ENCODE measurements around the gene ZDHHC1.

Gene ZDHHC1

DNA sequence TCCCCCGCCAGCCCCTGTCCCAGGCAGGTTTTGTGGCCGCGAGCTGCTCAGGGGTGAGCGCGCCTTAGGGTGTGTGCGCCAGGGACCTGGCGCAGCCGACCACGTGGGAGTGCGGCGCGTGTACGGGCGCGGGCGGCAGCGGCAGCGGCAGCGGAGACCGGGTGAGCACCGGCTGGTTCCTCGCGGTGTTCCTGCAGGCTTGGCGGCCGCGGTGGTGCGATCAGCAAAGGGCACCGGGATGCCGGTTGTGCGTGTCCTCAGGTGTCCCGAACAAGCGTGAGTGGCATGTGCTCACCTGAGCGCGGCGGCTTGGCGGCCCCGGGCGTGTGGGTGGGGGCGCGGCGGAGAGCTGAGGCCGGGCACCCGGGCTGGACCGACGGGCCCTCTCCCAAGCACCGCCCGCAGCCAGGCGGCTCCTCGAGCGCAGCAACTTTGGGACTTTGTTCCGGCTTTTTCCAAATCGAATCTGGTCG, 14.3 kb upstream of the ZDHHC1 start:
- TF ChIP-seq ZNF274 (IDR thresholded peaks at IDR 0.05; ENCODE audit: low read depth, low read length), result no peak
- no peak overlapping the region for H3K4me3 ChIP-seq (ENCODE audit: low read length)

DNA sequence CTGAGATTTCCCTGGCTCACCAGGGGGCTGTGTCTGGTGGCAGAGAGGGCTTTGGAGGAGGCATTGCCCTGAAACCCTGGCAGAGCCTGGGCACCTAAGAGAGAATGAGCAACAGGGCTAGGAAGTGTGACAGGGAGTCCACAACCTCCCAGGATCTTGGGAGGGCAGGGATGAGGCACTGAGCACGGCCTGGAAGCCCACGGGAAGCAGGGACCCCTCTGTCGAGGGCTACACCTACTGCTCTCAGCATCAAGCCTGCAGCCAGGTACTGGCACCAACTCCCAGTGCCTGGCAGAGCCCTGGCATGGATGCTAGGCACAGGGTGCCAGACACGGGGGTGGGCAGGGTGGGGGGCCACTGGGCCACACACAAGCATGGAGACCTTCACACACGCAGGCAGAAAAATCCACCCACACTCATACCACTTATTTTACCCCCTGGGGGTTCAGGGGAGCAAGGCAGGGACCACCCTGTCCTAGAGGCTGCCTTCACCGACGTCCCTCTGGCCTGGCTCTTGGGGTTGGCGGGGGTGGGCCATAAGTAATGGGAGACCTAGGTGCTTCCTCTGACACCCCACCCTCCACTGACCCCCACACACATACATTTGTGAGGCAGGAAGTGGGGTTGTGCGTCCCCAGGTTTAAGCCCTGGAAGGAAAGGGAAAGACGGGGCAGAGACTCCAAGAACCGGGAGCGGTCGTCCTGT, 13.7 kb upstream of the ZDHHC1 start:
- no peak overlapping the region for H3K4me3 ChIP-seq (ENCODE audit: low read length)
- TF ChIP-seq ZNF274 (IDR thresholded peaks at IDR 0.05; ENCODE audit: low read depth, low read length), result no peak

DNA sequence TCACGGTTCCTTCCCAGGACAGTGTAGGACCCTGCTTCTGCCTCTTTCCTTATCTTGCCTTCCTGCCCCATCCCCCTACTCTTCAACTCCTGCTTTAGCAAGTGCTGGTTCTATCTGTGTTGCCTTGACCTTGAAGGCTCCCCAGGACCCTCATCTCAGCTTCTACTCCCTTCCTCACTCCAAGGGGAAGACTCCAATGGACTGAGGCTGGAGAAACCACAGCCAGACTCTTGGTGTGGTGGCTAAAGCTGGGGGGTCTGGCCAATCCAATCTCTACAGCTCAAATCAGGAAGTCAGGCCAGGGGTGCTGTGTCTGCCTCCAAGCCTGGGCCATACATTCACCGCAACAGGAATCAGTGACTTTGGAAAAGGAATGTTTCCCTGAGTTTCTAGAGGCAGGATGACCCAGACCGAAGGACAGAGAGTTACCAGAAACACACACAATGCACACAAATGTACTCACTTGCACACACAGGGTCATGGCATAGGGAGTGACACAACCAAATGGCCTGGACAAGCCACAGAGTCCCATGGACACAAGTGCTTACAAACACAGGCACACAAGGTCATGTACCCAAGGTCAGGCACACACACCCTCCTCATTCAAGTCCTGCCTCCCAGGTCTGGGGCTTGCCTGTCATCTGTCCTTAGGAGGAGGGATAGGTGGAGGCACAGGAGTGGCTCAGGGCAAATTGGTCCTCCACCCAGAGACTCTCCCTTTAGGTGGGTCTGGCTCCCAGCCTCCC, 12.9 kb upstream of the ZDHHC1 start:
- no peak overlapping the region for H3K4me3 ChIP-seq (ENCODE audit: low read length)
- TF ChIP-seq ZNF274 (IDR thresholded peaks at IDR 0.05; ENCODE audit: low read depth, low read length), result no peak

DNA sequence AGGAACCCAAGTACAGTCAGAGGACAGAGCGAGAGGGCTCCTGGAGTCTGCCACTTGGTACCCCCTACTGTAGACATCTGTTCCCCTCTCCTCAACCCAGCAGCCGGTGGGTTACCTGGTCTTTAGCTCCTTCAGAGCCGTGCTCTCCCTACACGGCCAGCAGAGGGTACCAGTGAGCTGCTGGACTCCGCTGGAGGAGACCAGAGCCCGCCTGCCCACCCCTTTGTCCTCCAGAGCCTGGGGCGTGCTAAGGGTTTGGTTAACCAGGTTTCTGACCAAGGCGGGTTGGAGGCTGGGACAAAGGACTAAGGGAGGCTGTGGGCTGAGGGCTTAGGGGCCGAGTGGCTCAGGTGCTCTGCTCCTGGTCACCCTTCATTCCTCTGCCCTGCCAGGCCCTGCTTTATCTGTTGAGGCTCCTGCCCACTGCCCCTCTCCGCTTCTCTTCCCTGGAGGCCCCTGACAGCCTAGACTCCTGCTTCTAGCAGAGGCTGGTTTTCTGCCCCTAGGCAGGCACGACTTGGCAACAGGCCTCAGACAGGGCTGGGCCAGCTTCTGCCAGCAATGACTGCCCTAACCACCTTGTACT, 12.0 kb upstream of the ZDHHC1 start:
- H3K4me3 ChIP-seq (ENCODE audit: low read length), result no peak overlapping the region
- TF ChIP-seq ZNF274 (IDR thresholded peaks at IDR 0.05; ENCODE audit: low read depth, low read length), result no peak

DNA sequence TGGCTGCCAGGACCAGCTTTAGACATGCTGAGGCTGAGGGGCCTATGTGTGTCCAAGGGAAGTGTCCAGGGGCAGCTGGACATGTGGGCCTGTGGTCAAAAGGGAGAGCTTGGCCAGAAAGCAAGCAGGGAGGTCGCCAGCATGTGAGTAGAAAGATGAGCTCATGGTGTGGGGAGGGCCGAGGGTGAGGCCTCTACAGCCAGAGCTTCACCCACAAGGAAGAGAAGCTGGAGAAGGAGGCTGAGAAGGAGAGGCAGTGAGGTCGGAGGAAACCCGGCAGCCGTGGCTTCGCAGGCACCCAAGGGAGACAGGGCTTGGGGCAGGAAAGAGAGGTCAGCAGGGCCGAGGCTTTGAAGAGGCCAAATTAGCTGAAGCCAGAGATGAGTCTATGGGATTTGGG, 10.7 kb upstream of the ZDHHC1 start:
- TF ChIP-seq ZNF274 (IDR thresholded peaks at IDR 0.05; ENCODE audit: low read depth, low read length), result no peak

DNA sequence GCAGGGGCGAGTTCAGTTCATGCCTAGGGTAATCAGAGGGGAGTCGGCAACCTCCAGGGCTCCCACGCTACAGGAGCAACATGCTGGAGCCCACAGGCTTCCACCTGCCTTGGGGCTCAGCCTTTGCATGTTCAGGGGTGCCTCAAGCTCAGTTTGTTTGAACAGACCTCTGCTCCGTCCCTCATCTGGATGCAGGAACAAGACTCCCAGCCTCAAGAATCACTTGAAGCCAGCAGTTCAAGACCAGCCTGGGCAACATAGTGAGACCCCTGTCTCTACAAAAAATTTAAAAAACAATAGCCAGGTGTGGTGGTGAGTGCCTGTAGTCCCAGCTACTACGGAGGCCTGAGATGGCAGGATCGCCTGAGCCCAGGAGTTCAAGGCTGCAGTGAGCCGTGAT, 9.7 kb upstream of the ZDHHC1 start:
- no peak overlapping the region for H3K4me3 ChIP-seq (ENCODE audit: low read length)
- no peak for TF ChIP-seq ZNF274 (IDR thresholded peaks at IDR 0.05; ENCODE audit: low read depth, low read length)

More for the DNA sequence above, 10.7 kb upstream of the ZDHHC1 start:
- no peak overlapping the region for H3K4me3 ChIP-seq (ENCODE audit: low read length)

DNA sequence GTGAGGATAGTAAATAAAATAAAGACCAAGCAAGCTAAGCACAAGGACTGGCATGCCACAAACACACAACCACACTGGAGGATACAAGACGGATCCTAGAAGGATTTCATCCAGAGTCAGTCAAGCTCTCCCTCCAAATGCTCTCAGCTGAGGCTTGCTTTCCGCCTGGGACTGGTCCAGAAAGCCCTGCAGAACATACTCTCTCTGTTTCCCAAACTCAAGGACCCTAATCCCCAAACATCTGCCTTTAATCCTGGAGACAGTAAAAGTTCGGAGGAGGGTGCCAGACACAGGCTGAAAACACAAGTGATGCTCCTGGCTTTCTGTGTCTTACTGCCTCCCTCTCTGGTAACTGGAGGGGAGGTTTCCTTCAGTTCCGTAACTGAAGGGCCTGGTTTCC, 9.3 kb upstream of the ZDHHC1 start:
- H3K4me3 ChIP-seq (ENCODE audit: low read length), result no peak overlapping the region

DNA sequence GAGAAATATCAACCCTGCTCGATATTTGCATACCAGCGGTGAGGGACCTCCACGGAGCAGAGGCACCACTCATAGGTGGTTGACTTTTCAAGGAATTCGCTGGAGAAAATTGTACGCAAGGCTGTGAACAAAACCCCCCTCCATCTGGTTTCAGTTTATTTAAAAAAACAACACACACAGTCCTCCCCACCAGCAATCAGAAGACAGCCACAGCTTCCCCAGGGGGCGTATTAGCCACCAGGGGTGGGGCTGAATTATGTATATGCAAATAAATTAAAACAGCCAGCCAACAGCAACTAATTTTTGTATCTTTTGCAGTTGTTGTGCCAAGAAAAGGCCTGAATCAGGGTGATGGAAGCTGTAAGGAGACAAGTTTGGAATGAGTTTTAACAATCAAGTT, 8.8 kb upstream of the ZDHHC1 start:
- TF ChIP-seq ZNF274 (IDR thresholded peaks at IDR 0.05; ENCODE audit: low read depth, low read length), result no peak
- no peak overlapping the region for H3K4me3 ChIP-seq (ENCODE audit: low read length)

More for the DNA sequence above, 9.3 kb upstream of the ZDHHC1 start:
- no peak for TF ChIP-seq ZNF274 (IDR thresholded peaks at IDR 0.05; ENCODE audit: low read depth, low read length)

DNA sequence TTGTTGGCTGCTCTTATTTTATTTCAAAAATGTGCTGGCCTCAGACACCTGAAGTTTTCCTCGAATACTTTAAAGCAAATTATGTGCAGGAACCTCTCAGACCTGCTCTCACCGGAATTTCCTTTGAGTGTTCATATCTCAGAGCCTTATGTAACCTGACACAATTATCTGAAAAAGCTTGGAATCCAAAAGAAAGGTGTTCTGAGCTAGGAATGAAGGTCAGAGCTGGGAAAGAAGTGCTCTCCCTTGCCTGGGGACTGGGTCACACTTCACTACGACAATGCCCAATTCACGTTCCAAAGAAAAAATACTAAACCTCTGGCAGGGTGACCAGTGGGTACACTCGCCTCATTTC, 8.0 kb upstream of the ZDHHC1 start:
- H3K4me3 ChIP-seq (ENCODE audit: low read length), result no peak overlapping the region
- no peak for TF ChIP-seq ZNF274 (IDR thresholded peaks at IDR 0.05; ENCODE audit: low read depth, low read length)

DNA sequence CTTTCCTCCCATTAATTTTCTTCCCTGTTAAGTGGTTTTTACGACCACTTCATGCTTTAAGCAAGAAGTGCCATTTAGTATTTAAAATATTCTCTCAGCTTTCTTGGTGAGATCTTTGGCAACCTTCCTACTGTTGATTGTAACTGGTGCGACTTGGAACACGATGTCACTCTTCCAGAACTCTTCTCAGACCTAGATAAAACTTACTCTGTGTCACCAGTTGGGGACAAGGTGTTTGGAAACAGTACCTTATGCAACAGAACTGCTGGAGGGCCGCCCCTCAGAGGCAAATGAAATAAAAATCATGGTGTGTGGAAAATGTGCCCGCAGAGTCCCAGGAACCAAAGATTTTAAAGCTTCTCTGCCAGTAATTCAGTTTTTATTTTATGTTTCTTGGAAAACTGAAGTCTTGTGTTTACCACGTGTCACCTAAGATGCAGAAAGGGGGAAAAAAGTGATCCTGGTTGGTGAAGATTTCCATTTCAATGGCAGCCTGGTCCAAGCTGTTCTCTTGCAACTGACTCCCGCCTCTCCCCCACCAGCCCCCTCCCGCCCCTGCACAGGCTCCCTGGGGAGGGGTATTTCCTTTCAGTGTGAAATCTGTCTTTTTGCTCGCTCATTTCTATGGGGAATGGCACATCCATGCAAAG, 7.5 kb upstream of the ZDHHC1 start:
- no peak overlapping the region for H3K4me3 ChIP-seq (ENCODE audit: low read length)
- no peak for TF ChIP-seq ZNF274 (IDR thresholded peaks at IDR 0.05; ENCODE audit: low read depth, low read length)

DNA sequence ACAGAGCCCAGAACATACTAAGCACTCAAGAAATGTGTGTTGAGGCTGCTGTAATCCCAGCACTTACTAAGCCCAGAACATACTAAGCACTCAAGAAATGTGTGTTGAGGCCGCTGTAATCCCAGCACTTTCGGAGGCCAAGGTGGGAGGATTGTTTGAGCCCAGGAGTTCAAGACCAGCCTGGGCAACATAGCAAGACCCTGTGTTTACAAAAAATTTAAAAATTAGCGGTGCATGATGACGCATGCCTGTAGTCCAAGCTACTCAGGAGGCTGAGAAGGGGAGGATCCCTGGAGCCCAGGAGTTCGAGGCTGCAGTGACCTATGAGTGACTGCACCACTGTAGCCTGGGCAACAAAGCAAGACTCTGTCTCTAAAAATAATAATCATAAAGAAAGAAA, 6.7 kb upstream of the ZDHHC1 start:
- H3K4me3 ChIP-seq (ENCODE audit: low read length), result no peak overlapping the region
- TF ChIP-seq ZNF274 (IDR thresholded peaks at IDR 0.05; ENCODE audit: low read depth, low read length), result no peak

DNA sequence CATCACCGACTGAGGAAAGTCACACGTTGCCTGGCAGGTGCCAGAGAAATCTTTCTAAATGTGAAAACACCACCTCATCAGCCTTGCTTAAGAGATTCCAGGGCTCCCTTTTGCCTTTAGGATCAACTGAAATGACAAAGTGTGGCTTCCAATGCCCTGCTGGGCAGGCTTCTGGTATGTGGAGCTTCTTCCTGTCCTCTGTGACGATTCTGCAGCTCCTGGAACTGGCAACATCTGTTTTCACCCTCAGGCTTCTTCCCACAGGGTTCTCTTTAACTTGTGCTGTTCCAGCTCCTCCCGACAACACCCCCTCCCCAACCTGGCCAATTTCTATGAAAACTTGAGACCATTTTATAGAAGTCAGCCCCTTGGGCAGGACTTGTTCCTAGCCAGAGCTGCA, 4.8 kb upstream of the ZDHHC1 start:
- no peak for TF ChIP-seq ZNF274 (IDR thresholded peaks at IDR 0.05; ENCODE audit: low read depth, low read length)
- no peak overlapping the region for H3K4me3 ChIP-seq (ENCODE audit: low read length)

DNA sequence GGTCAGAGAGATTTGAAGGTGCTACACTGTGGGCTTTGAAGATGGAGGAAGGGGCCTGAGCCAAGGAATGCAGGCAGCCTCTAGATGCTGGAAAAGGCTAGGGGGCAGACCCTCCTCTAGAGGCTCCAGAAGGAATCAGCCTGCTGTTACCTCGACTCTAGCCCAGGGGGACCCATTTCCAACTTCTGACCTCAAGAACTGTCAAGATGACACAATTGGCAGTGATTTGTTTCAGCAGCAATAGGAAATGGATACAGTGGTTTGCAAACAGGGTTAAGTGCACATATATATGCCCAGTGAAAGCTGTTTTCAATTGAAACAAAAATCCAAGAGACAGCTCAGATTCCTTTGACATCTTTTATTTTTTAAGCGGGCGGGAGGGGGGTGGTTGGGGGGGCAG, 3.7 kb upstream of the ZDHHC1 start:
- H3K4me3 ChIP-seq (ENCODE audit: low read length), result no peak overlapping the region
- TF ChIP-seq ZNF274 (IDR thresholded peaks at IDR 0.05; ENCODE audit: low read depth, low read length), result no peak

DNA sequence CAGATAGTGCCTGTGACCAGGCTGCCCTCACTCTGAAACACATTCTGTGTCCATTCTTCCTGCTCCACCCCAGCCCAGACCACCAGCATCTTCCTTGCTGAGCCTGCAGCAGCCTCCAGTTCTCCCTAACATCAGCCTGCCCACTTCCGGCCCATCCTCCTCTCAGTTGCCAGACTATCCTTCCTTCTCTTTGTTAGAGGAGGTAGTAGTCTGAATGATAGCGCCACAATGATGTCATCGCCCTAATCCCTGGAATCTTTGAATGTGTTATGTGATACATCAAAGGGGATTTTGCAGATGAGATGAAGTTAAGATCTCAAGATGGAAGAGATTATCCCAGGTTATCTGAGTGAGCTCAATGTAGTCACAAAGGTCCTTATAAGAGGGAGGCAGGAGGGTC, 3.2 kb upstream of the ZDHHC1 start:
- H3K4me3 ChIP-seq (ENCODE audit: low read length), result no peak overlapping the region
- no peak for TF ChIP-seq ZNF274 (IDR thresholded peaks at IDR 0.05; ENCODE audit: low read depth, low read length)

Data from GM08714 (cell line).